IPS DF 4.7 (cell line): ENCODE data around the gene PPM1E.

Experiments used
- DNase-seq: peaks from one replicate; pipeline ENCODE4 v3.0.0-alpha.2; 2013; ENCODE audit warnings: low spot score; ENCODE audit errors: extremely low read depth

The PPM1E gene

GRCh38 chr17:59030811-59031210 lies 275.2 kb downstream of the PPM1E start:
- no peak for DNase-seq
